Measurements from ENCODE around the gene VTI1A.

The VTI1A gene

GRCh38 chr10:112429147-112429546, 17.9 kb upstream of the VTI1A start:
- H3K9ac ChIP-seq (ENCODE audit: low read depth, low read length): no peak overlapping the region
- H3K36me3 ChIP-seq (ENCODE audit: insufficient read depth, low read depth, low read length): peaks cover 42% of the 10 kb centered on the region

GRCh38 chr10:112429654-112430230, 17.3 kb upstream of the VTI1A start:
- H3K36me3 ChIP-seq (ENCODE audit: insufficient read depth, low read depth, low read length): peaks cover 48% of the 10 kb centered on the region
- H3K27me3 ChIP-seq (ENCODE audit: insufficient read depth, low read length): no peaks in the 10 kb centered on the region
- H3K9me3 ChIP-seq (ENCODE audit: insufficient read depth, low read depth, low read length): no peaks in the 10 kb centered on the region
- H3K27ac ChIP-seq (ENCODE audit: low read length): no peak overlapping the region
- no peaks in the 10 kb centered on the region for H3K4me1 ChIP-seq (ENCODE audit: insufficient read depth, low read length)
- H3K4me3 ChIP-seq (ENCODE audit: low read length): no peak overlapping the region
- H3K9ac ChIP-seq (ENCODE audit: low read depth, low read length): no peak overlapping the region

More at GRCh38 chr10:112429147-112429546, 17.9 kb upstream of the VTI1A start:
- Histone ChIP-seq H3K27me3 (ENCODE audit: insufficient read depth, low read length) (no peaks in the 10 kb centered on the region), H3K9me3 (ENCODE audit: insufficient read depth, low read depth, low read length) (no peaks in the 10 kb centered on the region), H3K4me1 (ENCODE audit: insufficient read depth, low read length) (no peaks in the 10 kb centered on the region), H3K4me3 (ENCODE audit: low read length) (no peak overlapping the region), H3K27ac (ENCODE audit: low read length) (no peak overlapping the region)

- Histone ChIP-seq H3K9me3 (ENCODE audit: insufficient read depth, low read depth, low read length) (no peaks in the 10 kb centered on the region), H3K4me3 (ENCODE audit: low read length) (no peak overlapping the region), H3K36me3 (ENCODE audit: insufficient read depth, low read depth, low read length) (peaks cover 69% of the 10 kb centered on the region), H3K27ac (ENCODE audit: low read length) (no peak overlapping the region), H3K4me1 (ENCODE audit: insufficient read depth, low read length) (no peaks in the 10 kb centered on the region), H3K9ac (ENCODE audit: low read depth, low read length) (no peak overlapping the region), H3K27me3 (ENCODE audit: insufficient read depth, low read length) (no peaks in the 10 kb centered on the region)
Measured at GRCh38 chr10:112433136-112433535, 13.9 kb upstream of the VTI1A start.

- H3K9me3 ChIP-seq (ENCODE audit: insufficient read depth, low read depth, low read length): no peaks in the 10 kb centered on the region
- H3K27ac ChIP-seq (ENCODE audit: low read length): no peak overlapping the region
- no peak overlapping the region for H3K4me3 ChIP-seq (ENCODE audit: low read length)
- peaks cover 84% of the 10 kb centered on the region for H3K36me3 ChIP-seq (ENCODE audit: insufficient read depth, low read depth, low read length)
- no peaks in the 10 kb centered on the region for H3K4me1 ChIP-seq (ENCODE audit: insufficient read depth, low read length)
- H3K9ac ChIP-seq (ENCODE audit: low read depth, low read length): no peak overlapping the region
- no peaks in the 10 kb centered on the region for H3K27me3 ChIP-seq (ENCODE audit: insufficient read depth, low read length)
Measured at GRCh38 chr10:112434988-112435619, 11.9 kb upstream of the VTI1A start.

- Histone ChIP-seq H3K4me1 (ENCODE audit: insufficient read depth, low read length) (no peaks in the 10 kb centered on the region), H3K9me3 (ENCODE audit: insufficient read depth, low read depth, low read length) (no peaks in the 10 kb centered on the region), H3K9ac (ENCODE audit: low read depth, low read length) (no peak overlapping the region), H3K4me3 (ENCODE audit: low read length) (no peak overlapping the region), H3K36me3 (ENCODE audit: insufficient read depth, low read depth, low read length) (peaks cover 83% of the 10 kb centered on the region), H3K27ac (ENCODE audit: low read length) (no peak overlapping the region), H3K27me3 (ENCODE audit: insufficient read depth, low read length) (no peaks in the 10 kb centered on the region)
Measured at GRCh38 chr10:112438356-112438755, 8.7 kb upstream of the VTI1A start.

GRCh38 chr10:112441520-112441919, 5.5 kb upstream of the VTI1A start:
- no peaks in the 10 kb centered on the region for H3K27me3 ChIP-seq (ENCODE audit: insufficient read depth, low read length)
- H3K4me1 ChIP-seq (ENCODE audit: insufficient read depth, low read length): 0 out of 2 replicates have a peak, but pooled peaks cover 4% of the 10 kb centered on the region
- H3K36me3 ChIP-seq (ENCODE audit: insufficient read depth, low read depth, low read length): peaks cover 85% of the 10 kb centered on the region
- H3K9me3 ChIP-seq (ENCODE audit: insufficient read depth, low read depth, low read length): no peaks in the 10 kb centered on the region
- no peak overlapping the region for H3K27ac ChIP-seq (ENCODE audit: low read length)
- no peak overlapping the region for H3K9ac ChIP-seq (ENCODE audit: low read depth, low read length)
- no peak overlapping the region for H3K4me3 ChIP-seq (ENCODE audit: low read length)

GRCh38 chr10:112442063-112442462, 5.0 kb upstream of the VTI1A start:
- no peak overlapping the region for H3K9ac ChIP-seq (ENCODE audit: low read depth, low read length)
- no peak overlapping the region for H3K27ac ChIP-seq (ENCODE audit: low read length)
- H3K36me3 ChIP-seq (ENCODE audit: insufficient read depth, low read depth, low read length): peaks cover 80% of the 10 kb centered on the region
- no peaks in the 10 kb centered on the region for H3K9me3 ChIP-seq (ENCODE audit: insufficient read depth, low read depth, low read length)
- no peak overlapping the region for H3K4me3 ChIP-seq (ENCODE audit: low read length)
- H3K27me3 ChIP-seq (ENCODE audit: insufficient read depth, low read length): no peaks in the 10 kb centered on the region
- 0 out of 2 replicates have a peak, but pooled peaks cover 4% of the 10 kb centered on the region for H3K4me1 ChIP-seq (ENCODE audit: insufficient read depth, low read length)

GRCh38 chr10:112446055-112446854, 760 bp upstream of the VTI1A start:
- Histone ChIP-seq H3K27me3 (ENCODE audit: insufficient read depth, low read length) (no peaks in the 10 kb centered on the region), H3K9ac (ENCODE audit: low read depth, low read length) (peak overlapping the region; percentile 95), H3K4me3 (ENCODE audit: low read length) (peak overlapping the region; percentile 94), H3K27ac (ENCODE audit: low read length) (peak overlapping the region; percentile 75), H3K36me3 (ENCODE audit: insufficient read depth, low read depth, low read length) (peaks cover 42% of the 10 kb centered on the region), H3K9me3 (ENCODE audit: insufficient read depth, low read depth, low read length) (no peaks in the 10 kb centered on the region), H3K4me1 (ENCODE audit: insufficient read depth, low read length) (0 out of 2 replicates have a peak, but pooled peaks cover 4% of the 10 kb centered on the region)

- Histone ChIP-seq H3K4me1 (ENCODE audit: insufficient read depth, low read length) (0 out of 2 replicates have a peak, but pooled peaks cover 4% of the 10 kb centered on the region), H3K9ac (ENCODE audit: low read depth, low read length) (peak overlapping the region; percentile 95), H3K9me3 (ENCODE audit: insufficient read depth, low read depth, low read length) (no peaks in the 10 kb centered on the region), H3K27me3 (ENCODE audit: insufficient read depth, low read length) (no peaks in the 10 kb centered on the region), H3K4me3 (ENCODE audit: low read length) (peak overlapping the region; percentile 94), H3K36me3 (ENCODE audit: insufficient read depth, low read depth, low read length) (peaks cover 29% of the 10 kb centered on the region), H3K27ac (ENCODE audit: low read length) (no peak overlapping the region)
Measured at GRCh38 chr10:112447620-112447928, 559 bp downstream of the VTI1A start.

- no peak overlapping the region for H3K9ac ChIP-seq (ENCODE audit: low read depth, low read length)
- H3K27me3 ChIP-seq (ENCODE audit: insufficient read depth, low read length): no peaks in the 10 kb centered on the region
- H3K27ac ChIP-seq (ENCODE audit: low read length): no peak overlapping the region
- peaks cover 16% of the 10 kb centered on the region for H3K36me3 ChIP-seq (ENCODE audit: insufficient read depth, low read depth, low read length)
- no peak overlapping the region for H3K4me3 ChIP-seq (ENCODE audit: low read length)
- 0 out of 2 replicates have a peak, but pooled peaks cover 4% of the 10 kb centered on the region for H3K4me1 ChIP-seq (ENCODE audit: insufficient read depth, low read length)
- H3K9me3 ChIP-seq (ENCODE audit: insufficient read depth, low read depth, low read length): no peaks in the 10 kb centered on the region
Measured at GRCh38 chr10:112448888-112449287, 1.9 kb downstream of the VTI1A start.

- no peaks in the 10 kb centered on the region for H3K4me1 ChIP-seq (ENCODE audit: insufficient read depth, low read length)
Measured at GRCh38 chr10:112454910-112455779, 8.1 kb downstream of the VTI1A start.

More at GRCh38 chr10:112454910-112455779, 8.1 kb downstream of the VTI1A start:
- H3K9me3 ChIP-seq (ENCODE audit: insufficient read depth, low read depth, low read length): no peaks in the 10 kb centered on the region
- no peak overlapping the region for H3K9ac ChIP-seq (ENCODE audit: low read depth, low read length)
- no peak overlapping the region for H3K27ac ChIP-seq (ENCODE audit: low read length)
- H3K4me3 ChIP-seq (ENCODE audit: low read length): no peak overlapping the region
- no peaks in the 10 kb centered on the region for H3K27me3 ChIP-seq (ENCODE audit: insufficient read depth, low read length)
- H3K36me3 ChIP-seq (ENCODE audit: insufficient read depth, low read depth, low read length): no peaks in the 10 kb centered on the region

Measured in iPS-20b (cell line).